ENCODE data around the gene GKAP1.
"Not testable (repeated sequence)": the region's sequence is repeated elsewhere in the genome, so short reads cannot be mapped to it uniquely, and the experiment has no call there.

GRCh38 chr9:83817011-83817355 is 586 bp downstream of the GKAP1 start:
- TF ChIP-seq CTCF, POLR2A (IDR thresholded peaks at IDR 0.05): not testable (repeated sequence)

All from uterus (tissue), 2 donors.